ENCODE results near the gene GALM. TPM values are rescaled to one million over a fixed set of nuclear protein-coding genes. Genes with fewer than 3 reads are reported as not detected.

The GALM gene
- total and polyA plus RNA-seq, 2 of the 8 experiments (the other 6 are each of a cell fraction or from before 2014, with no cell fraction given): 9.9 to 13.1 TPM

- TF ChIP-seq CTBP2 (IDR thresholded peaks at IDR 0.05; ENCODE audit: borderline replicate concordance, insufficient read depth, insufficient read length, low read length) (no peak), BCL11A (IDR thresholded peaks at IDR 0.05; ENCODE audit: low read depth in 2 of 2, low read length in 2 of 2) (no peak), JUND (IDR thresholded peaks at IDR 0.05; ENCODE audit: low read length) (no peak)
Measured at GRCh38 chr2:38654528-38655381, 11.2 kb upstream of the GALM start (continued).
